ENCODE data around the gene KCND2.

KCND2 gene

DNA sequence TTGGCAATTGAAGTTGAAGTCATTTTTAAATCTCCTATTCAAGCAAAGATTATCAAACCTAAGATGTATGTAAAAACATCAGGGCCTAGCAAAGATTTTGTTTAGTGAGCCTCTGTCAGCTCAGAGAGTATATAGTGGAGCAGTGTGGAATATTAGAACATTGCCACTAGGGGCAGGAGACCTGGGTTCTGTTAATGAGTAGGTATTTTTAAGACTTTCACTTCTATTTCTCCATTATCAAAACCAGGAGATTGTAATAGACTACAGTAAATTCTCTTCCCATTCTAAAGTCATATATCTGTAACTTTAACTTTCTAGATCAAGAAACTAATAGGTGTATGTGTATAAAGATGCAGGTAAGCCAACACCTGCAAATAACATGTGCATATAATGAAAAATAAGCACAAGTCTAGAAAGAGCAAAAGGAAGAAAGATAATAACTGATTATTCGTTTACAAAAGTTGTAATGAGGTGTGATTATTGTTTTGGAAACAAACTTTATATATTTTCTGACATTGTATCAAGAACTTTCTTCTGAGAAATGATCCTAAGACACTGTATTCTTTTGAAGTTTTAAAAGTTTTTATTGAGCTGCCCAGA is 64.4 kb downstream of the KCND2 start:
- Histone ChIP-seq H3K36me3 (ENCODE audit: insufficient read depth, low read length) (no peaks in the 10 kb centered on the region), H3K9me3 (ENCODE audit: control insufficient read depth, insufficient read depth, low read length) (no peaks in the 10 kb centered on the region), H3K9ac (ENCODE audit: low read depth, low read length) (no peak overlapping the region), H3K4me1 (ENCODE audit: insufficient read depth, low read length) (no peaks in the 10 kb centered on the region)

- Histone ChIP-seq H3K4me1 (ENCODE audit: insufficient read depth, low read length) (no peaks in the 10 kb centered on the region), H3K9ac (ENCODE audit: low read depth, low read length) (no peak overlapping the region), H3K36me3 (ENCODE audit: insufficient read depth, low read length) (no peaks in the 10 kb centered on the region), H3K9me3 (ENCODE audit: control insufficient read depth, insufficient read depth, low read length) (no peaks in the 10 kb centered on the region)
Measured at GRCh38 chr7:120344276-120344675, 71.3 kb downstream of the KCND2 start.

GRCh38 chr7:120353171-120353570 is 80.2 kb downstream of the KCND2 start:
- Histone ChIP-seq H3K4me1 (ENCODE audit: insufficient read depth, low read length) (no peaks in the 10 kb centered on the region), H3K9ac (ENCODE audit: low read depth, low read length) (no peak overlapping the region), H3K9me3 (ENCODE audit: control insufficient read depth, insufficient read depth, low read length) (no peaks in the 10 kb centered on the region), H3K36me3 (ENCODE audit: insufficient read depth, low read length) (no peaks in the 10 kb centered on the region)

- Histone ChIP-seq H3K9ac (ENCODE audit: low read depth, low read length) (no peak overlapping the region), H3K36me3 (ENCODE audit: insufficient read depth, low read length) (no peaks in the 10 kb centered on the region), H3K9me3 (ENCODE audit: control insufficient read depth, insufficient read depth, low read length) (no peaks in the 10 kb centered on the region), H3K4me1 (ENCODE audit: insufficient read depth, low read length) (no peaks in the 10 kb centered on the region)
Measured at GRCh38 chr7:120360918-120361317, 87.9 kb downstream of the KCND2 start.

- Histone ChIP-seq H3K9ac (ENCODE audit: low read depth, low read length) (no peak overlapping the region), H3K9me3 (ENCODE audit: control insufficient read depth, insufficient read depth, low read length) (no peaks in the 10 kb centered on the region), H3K4me1 (ENCODE audit: insufficient read depth, low read length) (no peaks in the 10 kb centered on the region), H3K36me3 (ENCODE audit: insufficient read depth, low read length) (no peaks in the 10 kb centered on the region)
Measured at GRCh38 chr7:120363414-120363813, 90.4 kb downstream of the KCND2 start.

- H3K4me1 ChIP-seq (ENCODE audit: insufficient read depth, low read length) = no peaks in the 10 kb centered on the region
- H3K36me3 ChIP-seq (ENCODE audit: insufficient read depth, low read length) = no peaks in the 10 kb centered on the region
- no peaks in the 10 kb centered on the region for H3K9me3 ChIP-seq (ENCODE audit: control insufficient read depth, insufficient read depth, low read length)
- H3K9ac ChIP-seq (ENCODE audit: low read depth, low read length) = no peak overlapping the region
Measured at GRCh38 chr7:120370954-120371353, 98.0 kb downstream of the KCND2 start.

GRCh38 chr7:120373174-120373573 is 100.2 kb downstream of the KCND2 start:
- Histone ChIP-seq H3K4me1 (ENCODE audit: insufficient read depth, low read length) (no peaks in the 10 kb centered on the region), H3K9me3 (ENCODE audit: control insufficient read depth, insufficient read depth, low read length) (no peaks in the 10 kb centered on the region), H3K36me3 (ENCODE audit: insufficient read depth, low read length) (no peaks in the 10 kb centered on the region), H3K9ac (ENCODE audit: low read depth, low read length) (no peak overlapping the region)

DNA sequence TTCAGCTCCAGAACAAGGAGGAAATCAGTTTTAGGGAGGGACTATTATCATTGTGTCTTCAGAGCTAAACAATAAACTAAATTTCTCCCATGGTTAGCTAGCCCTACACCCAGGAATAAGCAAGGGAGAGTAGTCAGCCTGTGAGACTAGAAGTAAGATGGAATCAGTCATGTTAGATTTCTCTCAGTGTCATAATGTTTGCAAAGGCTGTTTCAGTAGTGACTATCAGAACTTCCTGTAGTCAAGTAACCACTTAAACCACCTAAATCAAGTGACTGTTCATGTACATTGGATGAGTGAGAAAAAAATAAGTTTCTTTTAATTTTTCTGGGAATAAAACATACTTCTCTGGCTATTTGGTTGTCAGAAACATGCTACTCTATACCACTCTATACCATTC is 121.6 kb downstream of the KCND2 start:
- H3K36me3 ChIP-seq (ENCODE audit: insufficient read depth, low read length) = no peaks in the 10 kb centered on the region
- H3K9ac ChIP-seq (ENCODE audit: low read depth, low read length) = no peak overlapping the region
- no peaks in the 10 kb centered on the region for H3K4me1 ChIP-seq (ENCODE audit: insufficient read depth, low read length)
- H3K9me3 ChIP-seq (ENCODE audit: control insufficient read depth, insufficient read depth, low read length) = no peaks in the 10 kb centered on the region

- no peaks in the 10 kb centered on the region for H3K36me3 ChIP-seq (ENCODE audit: insufficient read depth, low read length)
Measured at GRCh38 chr7:120395526-120396019, 122.6 kb downstream of the KCND2 start.

DNA sequence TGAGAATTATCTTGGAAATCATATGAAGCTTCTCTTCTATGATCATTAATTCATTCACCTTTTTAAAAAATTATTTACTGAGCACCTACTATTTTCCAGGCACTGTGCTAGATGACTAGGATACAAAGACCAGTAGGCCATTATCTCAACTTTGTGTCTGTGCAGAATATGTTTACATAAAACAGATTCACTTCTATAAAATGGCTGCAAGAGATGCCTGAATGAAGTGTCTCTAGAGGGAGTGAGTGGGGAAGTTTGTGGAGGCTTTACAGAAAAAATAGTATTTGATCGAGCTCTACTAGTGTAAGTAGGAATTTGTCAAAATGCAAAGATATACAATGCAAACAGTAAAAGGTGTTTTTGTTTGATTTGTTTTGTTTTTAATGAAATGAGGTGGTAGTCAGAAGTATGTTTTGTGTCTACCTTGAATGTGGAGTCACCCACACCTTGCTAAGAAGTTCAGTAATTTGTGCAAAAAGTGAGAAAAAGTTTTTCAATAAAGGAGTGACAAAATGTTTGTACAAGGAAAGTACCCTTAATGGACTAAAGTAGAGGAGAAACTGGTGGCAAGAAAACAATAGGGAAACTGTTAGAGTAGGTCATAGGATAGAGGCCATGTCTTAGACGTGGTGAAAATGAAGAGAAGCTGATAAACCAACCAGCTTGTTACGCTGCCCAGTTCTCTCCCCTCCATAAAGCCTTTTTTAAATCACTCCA is 125.5 kb downstream of the KCND2 start:
- H3K36me3 ChIP-seq (ENCODE audit: insufficient read depth, low read length) = no peaks in the 10 kb centered on the region
- H3K4me1 ChIP-seq (ENCODE audit: insufficient read depth, low read length) = peaks cover 11% of the 10 kb centered on the region
- H3K9me3 ChIP-seq (ENCODE audit: control insufficient read depth, insufficient read depth, low read length) = no peaks in the 10 kb centered on the region
- H3K9ac ChIP-seq (ENCODE audit: low read depth, low read length) = no peak overlapping the region

More at GRCh38 chr7:120395526-120396019, 122.6 kb downstream of the KCND2 start:
- Histone ChIP-seq H3K9me3 (ENCODE audit: control insufficient read depth, insufficient read depth, low read length) (no peaks in the 10 kb centered on the region), H3K4me1 (ENCODE audit: insufficient read depth, low read length) (no peaks in the 10 kb centered on the region), H3K9ac (ENCODE audit: low read depth, low read length) (no peak overlapping the region)

DNA sequence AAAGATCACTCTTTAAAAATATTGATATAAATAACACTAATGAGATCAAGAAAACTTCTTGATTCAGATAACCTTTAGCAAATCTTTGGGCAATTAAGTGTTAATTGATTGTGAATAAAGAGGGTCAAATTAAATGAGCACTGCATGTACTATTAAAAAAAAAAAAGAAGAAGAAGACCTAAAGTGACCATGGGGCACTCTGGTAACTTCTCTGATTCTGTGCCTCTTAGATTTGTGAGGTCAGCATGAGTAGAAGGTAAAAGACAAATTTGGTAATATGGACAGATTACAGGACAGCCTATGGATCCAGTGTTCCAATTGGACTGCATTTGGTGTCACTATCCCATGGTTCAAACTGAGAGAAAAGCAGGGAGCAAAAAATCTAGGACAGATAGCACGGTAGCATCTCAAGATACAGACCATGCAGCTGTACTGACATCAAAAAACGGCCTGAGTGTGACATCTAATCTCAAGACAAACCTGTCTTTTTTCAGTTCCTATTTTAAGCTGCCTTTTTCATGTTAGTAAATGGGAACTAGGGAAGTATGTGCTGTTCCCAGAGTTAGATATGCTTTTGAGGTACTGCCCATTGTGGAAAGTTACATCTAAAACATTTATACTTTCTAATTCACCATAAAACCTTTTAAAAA is 128.0 kb downstream of the KCND2 start:
- peaks cover 11% of the 10 kb centered on the region for H3K4me1 ChIP-seq (ENCODE audit: insufficient read depth, low read length)
- H3K9ac ChIP-seq (ENCODE audit: low read depth, low read length) = no peak overlapping the region
- H3K36me3 ChIP-seq (ENCODE audit: insufficient read depth, low read length) = no peaks in the 10 kb centered on the region
- H3K9me3 ChIP-seq (ENCODE audit: control insufficient read depth, insufficient read depth, low read length) = no peaks in the 10 kb centered on the region

DNA sequence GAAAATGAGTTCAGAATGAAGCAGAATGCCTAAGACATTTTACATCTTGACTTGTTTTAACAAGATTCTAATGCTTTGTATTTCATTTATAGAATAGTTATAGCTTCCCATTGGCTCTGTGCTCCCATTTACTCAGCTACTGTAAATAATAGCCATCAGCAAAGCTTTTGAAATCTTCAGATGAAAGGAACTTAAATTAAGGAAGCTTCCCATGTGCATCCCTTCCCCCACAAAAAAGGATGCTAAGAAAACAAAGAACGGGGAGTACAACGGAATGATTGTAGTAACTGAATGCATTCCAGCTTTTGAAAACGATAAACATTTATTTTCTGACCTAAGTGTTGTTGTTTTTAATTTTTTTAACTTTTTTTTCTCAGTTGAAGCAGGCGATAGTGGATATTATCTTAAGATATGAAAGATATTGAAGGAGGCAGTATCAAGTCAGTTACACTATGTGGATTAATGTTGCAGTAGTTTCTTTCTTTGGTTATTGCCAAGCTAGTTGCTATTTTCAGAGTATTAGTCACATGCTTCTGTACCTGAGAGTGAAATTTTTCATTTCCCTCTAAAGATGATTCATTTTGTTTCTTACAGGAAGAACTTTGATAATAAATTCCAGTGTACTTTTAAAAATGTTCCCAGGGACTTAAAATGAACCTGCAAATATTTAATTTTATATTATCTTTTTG is 129.2 kb downstream of the KCND2 start:
- no peak overlapping the region for H3K9ac ChIP-seq (ENCODE audit: low read depth, low read length)
- no peaks in the 10 kb centered on the region for H3K9me3 ChIP-seq (ENCODE audit: control insufficient read depth, insufficient read depth, low read length)
- H3K4me1 ChIP-seq (ENCODE audit: insufficient read depth, low read length) = peaks cover 11% of the 10 kb centered on the region
- no peaks in the 10 kb centered on the region for H3K36me3 ChIP-seq (ENCODE audit: insufficient read depth, low read length)

- no peaks in the 10 kb centered on the region for H3K9me3 ChIP-seq (ENCODE audit: control insufficient read depth, insufficient read depth, low read length)
- no peak overlapping the region for H3K9ac ChIP-seq (ENCODE audit: low read depth, low read length)
- no peaks in the 10 kb centered on the region for H3K36me3 ChIP-seq (ENCODE audit: insufficient read depth, low read length)
- peaks cover 11% of the 10 kb centered on the region for H3K4me1 ChIP-seq (ENCODE audit: insufficient read depth, low read length)
Measured at GRCh38 chr7:120402801-120403200, 129.8 kb downstream of the KCND2 start.

GRCh38 chr7:120404042-120404441 is 131.1 kb downstream of the KCND2 start:
- Histone ChIP-seq H3K9me3 (ENCODE audit: control insufficient read depth, insufficient read depth, low read length) (no peaks in the 10 kb centered on the region), H3K9ac (ENCODE audit: low read depth, low read length) (no peak overlapping the region), H3K4me1 (ENCODE audit: insufficient read depth, low read length) (peaks cover 11% of the 10 kb centered on the region), H3K36me3 (ENCODE audit: insufficient read depth, low read length) (no peaks in the 10 kb centered on the region)
